SK-N-SH (cell line): ENCODE data around the gene SLC5A2.

Experiments
- CHD2 ChIP-seq: fragments of 150-350 bp; IDR thresholded peaks from 2 replicates; pipeline ENCODE4 v1.6.1; 2018; ENCODE audit warnings: low read length; ENCODE audit not compliant: partially characterized antibody
- EP300 ChIP-seq, 2 experiments: IDR thresholded peaks; 2 replicates each; pipeline versions ENCODE4 v1.4.0 to v1.6.1; 2012; ENCODE audit warnings: borderline replicate concordance in 1 of 2, low read depth in 1 of 2, low read length in 1 of 2
- NRF1 ChIP-seq: IDR thresholded peaks from 2 replicates; pipeline ENCODE4 v1.6.1; 2012; ENCODE audit warnings: low read depth, mild to moderate bottlenecking, low read length
- POLR2AphosphoS5 ChIP-seq: IDR thresholded peaks from 2 replicates; pipeline ENCODE4 v1.6.1; 2012; ENCODE audit warnings: low read depth, low read length
- REST ChIP-seq: IDR thresholded peaks from 2 replicates; pipeline ENCODE4 v1.6.1; 2012; ENCODE audit warnings: mild to moderate bottlenecking, low read depth, low read length, moderate library complexity
- RXRA ChIP-seq: IDR thresholded peaks from 2 replicates; pipeline ENCODE4 v1.4.0; 2012; ENCODE audit warnings: low read depth, mild to moderate bottlenecking, borderline replicate concordance
- TCF12 ChIP-seq: IDR thresholded peaks from 2 replicates; pipeline ENCODE4 v1.4.0; 2012
- TF ChIP-seq, protein P1 (sequence below): fragments of 200-600 bp; sonication (generic); IDR thresholded peaks from 2 replicates; pipeline ENCODE4 v1.6.1; 2017; ENCODE audit warnings: antibody characterized with exemption, mild to moderate bottlenecking, moderate library complexity

DNA sequence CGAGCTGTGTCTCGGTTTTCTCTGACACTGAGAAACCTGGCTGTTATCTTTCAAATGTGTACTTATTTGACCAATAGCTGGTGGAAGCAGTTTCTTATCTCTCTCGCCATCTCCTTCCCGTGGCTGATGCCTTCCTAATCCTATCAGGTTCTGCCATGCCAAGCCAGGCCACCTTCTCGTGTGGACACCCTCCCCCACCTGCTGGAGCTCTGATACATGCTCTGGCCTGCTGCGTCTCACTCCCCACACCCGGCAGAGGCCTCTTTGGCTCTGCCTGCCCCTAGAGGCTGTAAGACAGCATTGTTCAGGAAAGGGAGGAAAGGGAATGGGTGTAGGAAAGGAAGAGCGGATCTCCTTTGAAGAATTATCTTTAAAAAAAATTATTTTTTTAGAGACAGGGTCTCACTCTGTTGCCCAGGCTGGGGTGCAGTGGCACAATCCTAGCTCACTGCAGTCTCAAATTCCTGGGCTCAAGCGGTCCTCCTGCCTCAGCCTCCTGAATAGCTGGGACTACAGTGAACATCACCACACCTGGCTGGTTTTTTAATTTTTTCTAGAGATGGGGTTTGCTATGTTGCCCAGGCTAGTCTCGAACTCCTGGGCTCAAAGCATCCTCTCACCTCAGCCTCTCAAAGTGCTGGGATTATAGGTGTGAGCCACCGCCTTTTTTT, 31.1 kb upstream of the SLC5A2 start:
- TF ChIP-seq, protein P1, sequence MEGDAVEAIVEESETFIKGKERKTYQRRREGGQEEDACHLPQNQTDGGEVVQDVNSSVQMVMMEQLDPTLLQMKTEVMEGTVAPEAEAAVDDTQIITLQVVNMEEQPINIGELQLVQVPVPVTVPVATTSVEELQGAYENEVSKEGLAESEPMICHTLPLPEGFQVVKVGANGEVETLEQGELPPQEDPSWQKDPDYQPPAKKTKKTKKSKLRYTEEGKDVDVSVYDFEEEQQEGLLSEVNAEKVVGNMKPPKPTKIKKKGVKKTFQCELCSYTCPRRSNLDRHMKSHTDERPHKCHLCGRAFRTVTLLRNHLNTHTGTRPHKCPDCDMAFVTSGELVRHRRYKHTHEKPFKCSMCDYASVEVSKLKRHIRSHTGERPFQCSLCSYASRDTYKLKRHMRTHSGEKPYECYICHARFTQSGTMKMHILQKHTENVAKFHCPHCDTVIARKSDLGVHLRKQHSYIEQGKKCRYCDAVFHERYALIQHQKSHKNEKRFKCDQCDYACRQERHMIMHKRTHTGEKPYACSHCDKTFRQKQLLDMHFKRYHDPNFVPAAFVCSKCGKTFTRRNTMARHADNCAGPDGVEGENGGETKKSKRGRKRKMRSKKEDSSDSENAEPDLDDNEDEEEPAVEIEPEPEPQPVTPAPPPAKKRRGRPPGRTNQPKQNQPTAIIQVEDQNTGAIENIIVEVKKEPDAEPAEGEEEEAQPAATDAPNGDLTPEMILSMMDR = peak; percentile 66
- TF ChIP-seq POLR2AphosphoS5 (no peak), RXRA (no peak), EP300 (IDR thresholded peaks at IDR 0.05; ENCODE audit: borderline replicate concordance in 1 of 2, low read depth in 1 of 2, low read length in 1 of 2) (no peak), REST (no peak), TCF12 (peak; percentile 13; the same call in 1 of the 2 replicates), CHD2 (peak; percentile 80), NRF1 (no peak)
